ENCODE data around the gene NKX1-2. TPM values are rescaled to one million over a fixed set of nuclear protein-coding genes. Genes with fewer than 3 reads are reported as not detected.

NKX1-2 gene
- total RNA-seq = not detected
- long read RNA-seq = 0 reads

DNA sequence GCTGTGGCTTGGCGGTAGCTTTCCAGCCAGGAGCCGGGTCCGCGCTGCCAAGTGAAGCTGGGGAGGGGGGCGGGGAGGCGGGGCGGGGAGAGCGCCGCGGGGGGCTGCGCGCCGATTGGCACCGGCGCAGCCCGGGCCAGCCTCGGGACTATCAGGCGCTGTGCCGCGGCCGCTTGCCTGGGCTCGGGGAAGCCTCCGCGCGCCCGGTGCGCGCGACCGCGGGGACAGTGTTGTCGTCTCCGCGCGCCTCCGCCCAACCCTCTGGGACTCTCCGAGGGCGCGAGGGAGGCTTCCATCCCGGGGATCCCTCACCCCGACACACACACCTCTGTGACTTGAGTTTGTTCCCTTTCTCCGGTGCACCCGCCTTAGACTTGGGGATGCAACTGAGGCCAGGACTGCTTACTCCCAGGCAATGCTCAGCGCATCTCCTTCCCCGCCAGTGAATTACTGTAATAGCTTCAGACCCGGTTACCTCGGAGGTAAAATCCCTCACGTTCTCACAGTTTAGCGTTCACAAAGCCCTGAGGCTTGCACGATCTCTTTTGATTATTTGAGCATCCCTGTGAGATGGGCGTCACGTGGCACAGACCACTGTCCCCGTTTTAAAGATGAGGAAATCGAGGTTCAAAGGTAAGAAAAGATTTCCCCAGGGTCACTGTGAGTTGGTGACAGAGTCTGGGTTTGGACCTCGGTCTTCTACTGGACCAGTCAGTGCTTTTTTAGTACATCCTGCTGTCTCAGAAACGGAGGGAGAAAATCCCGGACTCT, at the start of gene NKX1-2:
NKX1-2 (minus strand) TSS at position 24 of the 771 bp plus-strand sequence. CDS start 92 bp downstream, outside the sequence.
- no peak for DNase-seq (ENCODE audit: low spot score)
- intact Hi-C loops (cut with DNase I) = no loop called here

GRCh38 chr10:124498056-124498455, 48.2 kb upstream of the NKX1-2 start:
- no peak for DNase-seq (ENCODE audit: low spot score)
- intact Hi-C loops (cut with DNase I) = no loop called here

DNA sequence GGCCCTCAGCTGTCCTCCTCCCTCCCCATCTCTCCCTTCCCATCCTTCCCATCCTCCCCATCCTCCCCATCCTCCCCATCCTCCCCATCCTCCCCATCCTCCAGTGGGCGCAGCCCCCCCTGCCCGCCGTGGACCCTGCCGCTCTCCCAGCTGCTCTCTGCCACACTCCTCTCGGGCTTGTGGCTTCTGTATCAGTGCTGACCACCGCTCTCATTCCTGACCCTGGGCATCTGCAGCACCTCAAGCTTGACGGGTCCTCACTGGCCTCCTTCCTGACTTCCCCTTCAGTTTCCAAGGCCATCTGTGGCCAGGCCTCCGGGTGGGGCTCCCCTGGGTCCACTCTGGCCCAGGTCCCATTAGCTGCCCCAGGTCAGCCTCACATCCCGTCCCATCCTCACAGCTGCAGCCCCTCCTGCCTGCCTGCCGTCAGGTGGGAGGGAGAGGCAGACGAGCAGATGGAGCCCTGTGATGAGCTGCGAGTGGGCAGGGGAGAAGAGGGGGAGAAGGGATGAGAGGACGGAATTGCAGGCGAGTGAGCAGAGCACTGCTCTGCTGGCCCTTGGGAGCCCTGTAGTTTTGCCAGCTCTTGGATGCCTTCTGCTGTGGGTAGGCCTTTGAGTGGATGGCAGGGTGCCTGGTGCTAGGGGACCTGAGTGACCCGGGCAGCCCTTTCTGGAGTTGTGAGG, 47.5 kb upstream of the NKX1-2 start:
- no peak for DNase-seq (ENCODE audit: low spot score)
- intact Hi-C loops (cut with DNase I) = no loop called here

GRCh38 chr10:124496620-124497019, 46.8 kb upstream of the NKX1-2 start:
- no peak for DNase-seq (ENCODE audit: low spot score)
- intact Hi-C loops (cut with DNase I) = no loop called here

- no peak for DNase-seq (ENCODE audit: low spot score)
- intact Hi-C loops (cut with DNase I) = no loop called here
Observed at GRCh38 chr10:124496150-124496549, 46.3 kb upstream of the NKX1-2 start.

DNA sequence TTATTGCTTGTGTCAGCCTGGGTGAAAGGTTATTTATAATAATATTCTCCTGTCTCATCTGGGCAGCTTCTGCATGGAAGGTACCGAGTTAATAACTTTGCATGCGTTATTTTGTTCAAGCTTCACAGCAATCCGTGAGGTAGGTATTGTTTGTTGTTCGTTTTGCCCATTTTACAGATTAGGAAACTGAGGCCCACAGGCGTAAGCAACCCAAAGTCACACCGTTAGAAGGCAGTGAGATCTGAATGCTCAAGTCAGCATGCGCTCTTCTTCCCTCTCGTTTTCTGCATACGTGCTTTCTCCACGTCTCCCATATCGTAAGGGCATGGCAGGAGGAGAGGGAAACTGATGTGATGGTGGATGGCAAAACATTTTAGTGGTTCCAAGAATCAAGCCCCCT, 45.9 kb upstream of the NKX1-2 start:
- intact Hi-C loops (cut with DNase I) = no loop called here
- no peak for DNase-seq (ENCODE audit: low spot score)

GRCh38 chr10:124495162-124495561, 45.3 kb upstream of the NKX1-2 start:
- intact Hi-C loops (cut with DNase I) = no loop called here
- DNase-seq (ENCODE audit: low spot score) = no peak

DNA sequence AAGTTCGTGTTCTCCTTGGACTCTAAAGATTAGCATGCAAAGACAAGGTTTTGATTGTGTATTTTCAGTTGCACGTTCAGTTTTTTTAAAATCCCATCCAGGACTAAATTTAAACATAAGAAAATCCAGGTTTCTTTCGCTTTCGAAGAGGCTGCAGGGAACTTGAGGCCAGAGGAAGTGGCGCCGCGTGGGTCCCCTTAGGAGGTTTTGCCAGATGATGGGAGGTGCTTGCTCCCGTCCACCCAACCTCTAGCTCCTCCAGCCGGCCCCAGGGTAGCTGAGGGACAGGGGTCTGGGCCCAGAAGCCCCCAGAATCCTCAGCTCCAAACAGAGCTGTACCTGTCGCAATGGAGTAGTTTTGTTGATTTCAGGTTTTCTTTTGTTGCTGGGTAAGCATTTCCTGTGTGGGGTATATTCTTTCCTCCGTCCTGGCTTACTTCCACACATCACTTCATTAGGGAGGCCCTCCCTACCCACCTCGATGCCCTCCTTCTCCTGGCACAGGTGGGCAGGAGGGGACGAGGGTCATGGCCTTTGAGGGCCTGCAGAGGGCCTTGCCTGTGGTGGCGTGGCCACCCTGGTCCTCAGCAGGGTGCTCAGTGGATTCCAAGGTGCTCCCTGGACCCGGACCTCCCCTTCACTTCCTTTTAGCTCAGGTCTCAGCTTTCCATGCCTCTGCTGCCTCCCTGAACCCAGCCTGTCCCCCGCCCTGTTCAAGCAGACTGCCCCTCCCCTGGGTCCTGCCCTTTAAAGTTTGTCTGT, 44.4 kb upstream of the NKX1-2 start:
- DNase-seq (ENCODE audit: low spot score) = no peak
- intact Hi-C loops (cut with DNase I) = no loop called here

GRCh38 chr10:124493214-124493882, 43.5 kb upstream of the NKX1-2 start:
- intact Hi-C loops (cut with DNase I) = no loop called here
- no peak for DNase-seq (ENCODE audit: low spot score)

DNA sequence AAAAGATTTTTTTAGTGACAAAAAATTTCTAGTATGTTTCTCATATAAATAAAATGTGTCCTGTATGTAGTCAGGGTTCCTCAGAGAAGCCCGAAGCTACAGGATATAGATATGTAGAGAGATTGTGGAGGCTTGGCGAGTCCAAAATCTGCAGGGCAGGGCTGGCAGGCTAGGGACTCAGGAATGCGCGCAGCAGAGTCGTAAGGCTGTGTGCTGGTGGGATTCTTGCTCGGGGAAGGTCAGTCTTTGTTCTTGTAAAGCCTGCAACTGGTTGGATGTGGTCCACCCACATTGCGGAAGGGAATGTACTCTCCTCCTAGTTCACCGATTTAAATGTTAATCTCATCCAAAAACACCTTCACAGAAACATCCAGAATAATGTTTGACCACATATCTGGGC, 42.4 kb upstream of the NKX1-2 start:
- no peak for DNase-seq (ENCODE audit: low spot score)
- intact Hi-C loops (cut with DNase I) = no loop called here

- intact Hi-C loops (cut with DNase I) = no loop called here
- no peak for DNase-seq (ENCODE audit: low spot score)
Observed at GRCh38 chr10:124491105-124491504, 41.3 kb upstream of the NKX1-2 start.

DNA sequence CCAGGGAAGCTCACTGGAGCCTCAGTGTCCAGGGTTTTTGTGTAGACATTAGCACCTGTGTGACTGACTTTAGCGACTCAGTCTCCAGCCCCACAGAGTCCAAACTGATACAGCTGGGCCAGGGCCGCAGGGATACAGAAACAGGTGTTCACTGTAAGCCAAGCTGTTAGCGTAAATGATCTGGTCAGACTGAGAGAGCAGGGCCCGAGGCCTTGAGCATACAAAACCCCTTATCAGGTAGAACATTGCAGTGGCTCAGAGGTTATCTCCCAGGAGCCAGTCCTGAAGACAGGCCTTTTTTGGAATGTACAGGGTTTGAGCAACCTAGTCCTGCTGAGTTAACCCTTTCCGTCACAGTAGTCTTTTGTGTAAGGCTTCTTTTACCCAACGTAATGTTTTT, 36.8 kb upstream of the NKX1-2 start:
- intact Hi-C loops (cut with DNase I) = no loop called here
- no peak for DNase-seq (ENCODE audit: low spot score)

GRCh38 chr10:124484661-124485060, 34.8 kb upstream of the NKX1-2 start:
- intact Hi-C loops (cut with DNase I) = no loop called here

GRCh38 chr10:124484031-124484430, 34.2 kb upstream of the NKX1-2 start:
- no peak for DNase-seq (ENCODE audit: low spot score)
- intact Hi-C loops (cut with DNase I) = no loop called here

More at GRCh38 chr10:124484661-124485060, 34.8 kb upstream of the NKX1-2 start:
- DNase-seq (ENCODE audit: low spot score) = no peak

- intact Hi-C loops (cut with DNase I) = no loop called here
- DNase-seq (ENCODE audit: low spot score) = no peak
Observed at GRCh38 chr10:124482876-124483275, 33.0 kb upstream of the NKX1-2 start.

DNA sequence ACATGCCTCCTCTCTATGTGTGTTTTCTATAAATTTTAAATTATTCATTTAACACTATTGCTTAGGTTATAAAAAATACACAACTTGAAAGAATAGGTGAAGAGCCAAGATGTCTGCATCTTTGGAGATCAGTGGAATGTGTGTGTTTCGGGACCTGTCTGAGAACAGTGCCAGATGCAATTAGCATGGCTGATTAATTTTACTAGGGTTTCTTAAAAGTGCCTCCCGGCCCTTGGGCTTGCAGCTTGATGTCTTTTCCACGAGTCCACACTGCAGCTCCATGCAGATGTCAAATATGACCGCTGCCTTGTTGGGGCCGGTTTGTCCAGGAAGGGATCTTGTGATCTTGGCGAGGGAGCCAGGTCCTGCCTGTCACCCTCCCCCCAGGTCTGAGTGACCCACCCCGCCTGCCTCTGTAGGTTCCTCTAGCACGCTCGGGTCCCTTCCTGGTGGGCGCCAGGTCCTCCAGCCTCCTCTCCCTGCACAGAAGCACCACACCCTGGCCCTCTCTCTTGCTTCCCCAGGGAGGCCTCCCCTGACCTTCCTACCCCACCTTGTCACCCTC, 32.5 kb upstream of the NKX1-2 start:
- DNase-seq (ENCODE audit: low spot score) = no peak
- intact Hi-C loops (cut with DNase I) = no loop called here

GRCh38 chr10:124481717-124482116, 31.9 kb upstream of the NKX1-2 start:
- DNase-seq (ENCODE audit: low spot score) = no peak
- intact Hi-C loops (cut with DNase I) = no loop called here

DNA sequence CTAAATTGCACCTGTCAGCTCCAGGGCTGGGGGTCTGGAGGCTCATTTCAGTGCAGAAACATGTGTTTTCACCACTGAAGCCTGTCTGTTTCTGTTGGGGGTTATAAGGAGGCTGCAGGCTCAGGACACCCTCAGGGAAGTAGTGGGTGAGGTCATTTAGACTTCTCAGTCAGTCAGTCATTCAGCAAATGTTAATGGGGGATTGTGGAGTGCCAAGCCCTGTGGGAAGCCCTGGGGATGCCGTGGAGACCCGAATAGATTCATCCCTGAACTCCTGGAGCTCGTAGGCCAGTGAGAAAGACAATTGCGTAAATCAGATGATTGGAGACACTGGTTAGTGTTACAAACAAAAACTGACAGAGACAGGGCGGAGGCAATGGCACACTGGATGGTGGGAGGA, 31.0 kb upstream of the NKX1-2 start:
- intact Hi-C loops (cut with DNase I) = no loop called here
- DNase-seq (ENCODE audit: low spot score) = no peak

DNA sequence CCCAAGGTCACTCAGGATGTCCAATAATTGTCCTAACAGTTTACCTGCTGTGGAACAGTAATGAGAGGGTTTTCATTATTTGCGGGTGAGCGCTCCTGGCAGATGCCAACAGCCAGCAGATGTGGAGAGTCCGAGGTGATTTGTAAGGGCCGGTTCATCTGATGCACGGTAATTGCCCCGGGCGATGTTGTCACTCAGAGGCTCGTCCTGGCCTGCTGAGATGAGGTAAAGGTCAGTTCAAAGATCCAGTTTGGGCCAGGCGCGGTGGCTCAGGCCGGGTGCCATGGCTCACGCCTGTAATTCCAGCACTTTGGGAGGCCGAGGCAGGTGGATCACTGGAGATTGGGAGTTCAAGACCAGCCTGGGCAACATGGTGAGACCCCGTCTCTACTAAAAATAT, 28.7 kb upstream of the NKX1-2 start:
- intact Hi-C loops (cut with DNase I) = no loop called here

More for the DNA sequence above, 28.7 kb upstream of the NKX1-2 start:
- no peak for DNase-seq (ENCODE audit: low spot score)

Data from cardiac septum (tissue), 1 donor.